IMR-90 (cell line): ENCODE results near the gene DCLK1. TPM values are rescaled to one million over a fixed set of nuclear protein-coding genes. Genes with fewer than 3 reads are reported as not detected.
"Not testable (repeated sequence)": the region's sequence is repeated elsewhere in the genome, so short reads cannot be mapped to it uniquely, and the experiment has no call there.

Experiments used
- ATAC-seq: fragments of 200-7000 bp; cut with Tn5 transposase; 2 replicates; pipeline ENCODE4 v1.9.1; 2020; ENCODE audit warnings: low read depth, mild to moderate bottlenecking, moderate library complexity
- BruUV-seq: library from RNA; stranded (reverse); fragments of 400-500 nt; replicated peaks from 2 replicates; lab custom pipeline; 2021; lab: Mats Ljungman, UMichigan
- CTCF ChIA-PET: fragments of 300-600 bp; formaldehyde crosslinking; extraction: SDS; loops from one replicate; lab custom pipeline; 2021; ENCODE audit warnings: antibody characterized with exemption; lab: Yijun Ruan, JAX
- POLR2A ChIA-PET: fragments of 300-600 bp; sonication (Branson Sonifier 250); formaldehyde crosslinking; loops from one replicate; lab custom pipeline; 2022; ENCODE audit warnings: antibody characterized with exemption; ENCODE audit not compliant: unreplicated experiment; lab: Charles Lee
- DNase-seq: peaks from one replicate; pipeline ENCODE4 v3.0.0; 2013
- H2AFZ ChIP-seq: replicated peaks from 2 replicates; pipeline ENCODE3; 2013; ENCODE audit warnings: low read length, mild to moderate bottlenecking; ENCODE audit not compliant: poor library complexity
- H2AK5ac ChIP-seq: 2 replicates; pipeline ENCODE4 v1.6.1; 2013; ENCODE audit warnings: low read depth, low read length, inconsistent platforms
- H2AK9ac ChIP-seq: replicated peaks from 2 replicates; pipeline ENCODE3; 2013; ENCODE audit warnings: mild to moderate bottlenecking, low read depth, low read length, moderate library complexity; ENCODE audit not compliant: poor library complexity
- H2BK120ac ChIP-seq: 2 replicates; pipeline ENCODE4 v1.6.1; 2013; ENCODE audit warnings: low read depth, low read length, inconsistent platforms
- H2BK15ac ChIP-seq: 3 replicates; pipeline ENCODE4 v1.6.1; 2013; ENCODE audit warnings: low read depth, low read length, inconsistent platforms
- H2BK20ac ChIP-seq: 2 replicates; pipeline ENCODE4 v1.6.1; 2013; ENCODE audit warnings: low read depth, mild to moderate bottlenecking, inconsistent platforms, low read length, moderate library complexity
- H2BK5ac ChIP-seq: 2 replicates; pipeline ENCODE4 v1.6.1; 2013; ENCODE audit warnings: mild to moderate bottlenecking, low read depth, low read length, inconsistent platforms; ENCODE audit not compliant: poor library complexity, severe bottlenecking
- H3K14ac ChIP-seq: replicated peaks from 2 replicates; pipeline ENCODE4 v1.6.1; 2013; ENCODE audit warnings: low read depth, low read length, inconsistent platforms
- H3K18ac ChIP-seq: 2 replicates; pipeline ENCODE4 v1.6.1; 2013; ENCODE audit warnings: low read depth, low read length, control low read depth
- H3K23ac ChIP-seq: 2 replicates; pipeline ENCODE4 v1.6.1; 2013; ENCODE audit warnings: low read depth, low read length, inconsistent platforms
- H3K27ac ChIP-seq: 2 replicates; pipeline ENCODE4 v1.5.1; 2013; ENCODE audit warnings: mild to moderate bottlenecking, control low read depth, low read length; ENCODE audit not compliant: insufficient read depth
- H3K27me3 ChIP-seq: 2 replicates; pipeline ENCODE4 v1.6.1; 2013; ENCODE audit warnings: low read length; ENCODE audit not compliant: control insufficient read depth, insufficient read depth
- H3K36me3 ChIP-seq: 2 replicates; pipeline ENCODE4 v1.6.1; 2013; ENCODE audit warnings: low read length, mixed read lengths; ENCODE audit not compliant: control insufficient read depth, insufficient read depth
- H3K4ac ChIP-seq: 2 replicates; pipeline ENCODE4 v1.6.1; 2013; ENCODE audit warnings: low read depth, low read length, inconsistent platforms
- H3K4me1 ChIP-seq: 2 replicates; pipeline ENCODE4 v1.6.1; 2013; ENCODE audit warnings: low read length, mixed read lengths; ENCODE audit not compliant: control insufficient read depth, insufficient read depth
- H3K4me2 ChIP-seq: 2 replicates; pipeline ENCODE4 v1.6.1; 2013; ENCODE audit warnings: low read depth, mild to moderate bottlenecking, control low read depth, low read length, moderate library complexity
- H3K4me3 ChIP-seq: 2 replicates; pipeline ENCODE4 v1.5.1; 2013; ENCODE audit warnings: low read depth, mild to moderate bottlenecking, control low read depth, low read length, moderate library complexity; ENCODE audit not compliant: insufficient read depth
- H3K56ac ChIP-seq: 2 replicates; pipeline ENCODE4 v1.6.1; 2013; ENCODE audit warnings: low read length, inconsistent platforms; ENCODE audit not compliant: insufficient read depth; ENCODE audit errors: extremely low read depth
- H3K79me1 ChIP-seq, 2 experiments: 2 replicates each; pipeline ENCODE4 v1.6.1; 2013; ENCODE audit warnings: low read length in 2 of 2, inconsistent platforms in 1 of 2, low read depth in 1 of 2
- H3K9ac ChIP-seq: 2 replicates; pipeline ENCODE4 v1.6.1; 2013; ENCODE audit warnings: low read depth, low read length, control low read depth
- H3K9me1 ChIP-seq: 2 replicates; pipeline ENCODE4 v1.6.1; 2013; ENCODE audit warnings: low read length, inconsistent platforms; ENCODE audit not compliant: insufficient read depth
- H3K9me3 ChIP-seq: 2 replicates; pipeline ENCODE4 v1.6.1; 2013; ENCODE audit warnings: low read length; ENCODE audit not compliant: control insufficient read depth, insufficient read depth
- H4K20me1 ChIP-seq: 2 replicates; pipeline ENCODE4 v1.6.1; 2013; ENCODE audit warnings: low read length, inconsistent platforms; ENCODE audit not compliant: insufficient read depth
- H4K5ac ChIP-seq: 2 replicates; pipeline ENCODE4 v1.6.1; 2013; ENCODE audit warnings: mild to moderate bottlenecking, low read depth, low read length, control low read depth
- H4K8ac ChIP-seq, 2 experiments: 2 replicates each; pipeline ENCODE4 v1.6.1; 2013; ENCODE audit warnings: low read depth in 2 of 2, low read length in 2 of 2, control low read depth in 1 of 2, inconsistent platforms in 1 of 2
- H4K91ac ChIP-seq: 2 replicates; pipeline ENCODE4 v1.6.1; 2013; ENCODE audit warnings: low read depth, low read length, inconsistent platforms; ENCODE audit not compliant: insufficient read depth
- WGBS, 2 experiments: methylation state at CpG; one replicate each; pipeline versions ENCODE4 v1.1.5 to v1.1.7; 2013; ENCODE audit warnings: missing lambda C conversion rate in 2 of 2; ENCODE audit not compliant: insufficient read length in 1 of 2; ENCODE audit errors: extremely low coverage in 2 of 2; 5-methylcytosine and 5-hydroxymethylcytosine counted together
- dilution Hi-C: fragments of 300-500 bp; cut with HindIII; formaldehyde crosslinking; loops from one replicate; pipeline ENCODE4 v1.14.3; 2018; ENCODE audit warnings: low sequenced_read_pairs; ENCODE audit not compliant: unreplicated experiment
- in situ Hi-C: fragments of 300-500 bp; cut with MboI; formaldehyde crosslinking; loops from 3 replicates; pipeline ENCODE4 v1.14.3; 2019; ENCODE audit warnings: low sequenced_read_pairs, inconsistent platforms, mixed read lengths
- intact Hi-C: fragments of 100-400 bp; cut with micrococcal nuclease; formaldehyde crosslinking; loops from 2 replicates; pipeline ENCODE4 v1.10.0; 2022
- polyA plus RNA-seq, 3 experiments: library from polyadenylated mRNA; depleted of rRNA; stranded (reverse); fragments of >200 nt; gene quantifications; 2 replicates each; pipeline ENCODE4 v1.2.3, GENCODE V29; 2012; ENCODE audit warnings: low replicate concordance in 1 of 3
- total RNA-seq: library from RNA; depleted of rRNA; stranded (reverse); fragments of >200 nt; gene quantifications from 2 replicates; pipeline ENCODE4 v1.2.3, GENCODE V29; 2012

Gene DCLK1
- total and polyA plus RNA-seq, 2 of the 4 experiments (the other 2 are of a cell fraction): under 0.01 to 0.02 TPM

- H2BK20ac ChIP-seq, DNase-seq, H3K23ac ChIP-seq, H2AK9ac ChIP-seq, H2AFZ ChIP-seq, H3K79me1 ChIP-seq, H2AK5ac ChIP-seq, H4K5ac ChIP-seq, dilution Hi-C loops, H3K14ac ChIP-seq, H3K36me3 ChIP-seq, H3K4me2 ChIP-seq, H2BK15ac ChIP-seq, intact Hi-C loops, H3K4me1 ChIP-seq, H3K56ac ChIP-seq, ATAC-seq, H4K8ac ChIP-seq, POLR2A ChIA-PET, H4K20me1 ChIP-seq, CTCF ChIA-PET, H2BK120ac ChIP-seq, BruUV-seq, H3K4ac ChIP-seq, H2BK5ac ChIP-seq, H3K4me3 ChIP-seq, H3K27ac ChIP-seq, H3K9me1 ChIP-seq, H3K18ac ChIP-seq, H4K91ac ChIP-seq, H3K9ac ChIP-seq, H3K9me3 ChIP-seq, H3K27me3 ChIP-seq: not testable (repeated sequence)
- WGBS, 2 experiments: no CpG with 5 or more reads among the region's 29 CpGs
- in situ Hi-C loops: loop anchor here (25.0 kb wide), 1 partner anchor 755 kb away; no protein-coding TSS in a partner anchor
Measured at GRCh38 chr13:35966951-35967350, 164.2 kb downstream of the DCLK1 start.
